CD8-positive, alpha-beta memory T cell (primary cell): ENCODE results near the gene IRF9. TPM values are rescaled to one million over a fixed set of nuclear protein-coding genes. Genes with fewer than 3 reads are reported as not detected.
A peak's percentile ranks its signal among the peaks of the same experiment; 100 is the strongest.
"Not testable (repeated sequence)": the region's sequence is repeated elsewhere in the genome, so short reads cannot be mapped to it uniquely, and the experiment has no call there.

Experiments used
- CTCF ChIA-PET: fragments of 350-600 bp; sonication (Branson Sonifier 250); formaldehyde crosslinking; loops from one replicate; lab custom pipeline; 2021; ENCODE audit warnings: antibody characterized with exemption; lab: Charles Lee
- POLR2A ChIA-PET: fragments of 350-600 bp; sonication (Branson Sonifier 250); formaldehyde crosslinking; loops from one replicate; lab custom pipeline; 2021; ENCODE audit warnings: antibody characterized with exemption; lab: Charles Lee
- DNase-seq, 5 donors: peaks; one replicate each; pipeline versions ENCODE4 v3.0.0 to v3.0.0-alpha.2; 2020 to 2022; ENCODE audit warnings: mixed read lengths in 1 of 5
- H3K27ac ChIP-seq: one replicate; pipeline ENCODE4 v1.7.0; 2013; ENCODE audit warnings: low read depth, mild to moderate bottlenecking, low read length, moderate library complexity
- H3K27me3 ChIP-seq: 2 replicates; pipeline ENCODE4 v1.7.0; 2013; ENCODE audit warnings: low read length, mild to moderate bottlenecking; ENCODE audit not compliant: insufficient read depth, poor library complexity, severe bottlenecking
- H3K36me3 ChIP-seq: 2 replicates; pipeline ENCODE4 v1.7.0; 2013; ENCODE audit warnings: mild to moderate bottlenecking, low read length, moderate library complexity; ENCODE audit not compliant: insufficient read depth
- H3K4me1 ChIP-seq: 2 replicates; pipeline ENCODE4 v1.7.0; 2013; ENCODE audit warnings: mild to moderate bottlenecking, low read length, moderate library complexity; ENCODE audit not compliant: insufficient read depth
- H3K4me3 ChIP-seq: 2 replicates; pipeline ENCODE4 v1.7.0; 2013; ENCODE audit warnings: mild to moderate bottlenecking, low read length
- H3K9me3 ChIP-seq: 2 replicates; pipeline ENCODE4 v1.7.0; 2013; ENCODE audit warnings: mild to moderate bottlenecking, low read length
- H3K27ac Mint-ChIP-seq, 8 donors: one replicate each; pipeline ENCODE4 v1.8.0; 2020 to 2021; ENCODE audit warnings: mixed read lengths in 8 of 8, mild to moderate bottlenecking in 6 of 8, inconsistent platforms in 3 of 8, moderate library complexity in 3 of 8
- H3K27me3 Mint-ChIP-seq, 2 donors: one replicate each; pipeline ENCODE4 v1.8.0; 2020 to 2021; ENCODE audit warnings: mixed read lengths in 2 of 2, mild to moderate bottlenecking in 1 of 2, moderate library complexity in 1 of 2
- H3K36me3 Mint-ChIP-seq, 3 donors: one replicate each; pipeline ENCODE4 v1.8.0; 2020 to 2021; ENCODE audit warnings: mixed read lengths in 3 of 3, inconsistent platforms in 1 of 3, mild to moderate bottlenecking in 1 of 3
- H3K4me1 Mint-ChIP-seq, 3 donors: one replicate each; pipeline ENCODE4 v1.8.0; 2020 to 2021; ENCODE audit warnings: mixed read lengths in 3 of 3, inconsistent platforms in 1 of 3, mild to moderate bottlenecking in 1 of 3
- H3K4me3 Mint-ChIP-seq, 7 donors: one replicate each; pipeline ENCODE4 v1.8.0; 2020 to 2021; ENCODE audit warnings: mixed read lengths in 7 of 7, mild to moderate bottlenecking in 6 of 7, moderate library complexity in 4 of 7, inconsistent platforms in 2 of 7
- H3K9me3 Mint-ChIP-seq, 5 donors: one replicate each; pipeline ENCODE4 v1.8.0; 2020 to 2022; ENCODE audit warnings: mixed read lengths in 5 of 5, mild to moderate bottlenecking in 3 of 5, moderate library complexity in 2 of 5, inconsistent platforms in 1 of 5
- polyA plus RNA-seq: library from polyadenylated mRNA; unstranded; fragments of 300-500 nt; fragmentation: Illumina TruSeq; gene quantifications from one replicate; pipeline ENCODE4 v1.2.3, GENCODE V29; 2021
- total RNA-seq, 2 experiments: library from RNA; stranded (reverse); gene quantifications; one replicate each; pipeline ENCODE4 v1.2.3, GENCODE V29; 2021

Gene IRF9
- total and polyA plus RNA-seq, 3 experiments from 2014 or later: 62.0 to 91.7 (median 68.6) TPM

DNA sequence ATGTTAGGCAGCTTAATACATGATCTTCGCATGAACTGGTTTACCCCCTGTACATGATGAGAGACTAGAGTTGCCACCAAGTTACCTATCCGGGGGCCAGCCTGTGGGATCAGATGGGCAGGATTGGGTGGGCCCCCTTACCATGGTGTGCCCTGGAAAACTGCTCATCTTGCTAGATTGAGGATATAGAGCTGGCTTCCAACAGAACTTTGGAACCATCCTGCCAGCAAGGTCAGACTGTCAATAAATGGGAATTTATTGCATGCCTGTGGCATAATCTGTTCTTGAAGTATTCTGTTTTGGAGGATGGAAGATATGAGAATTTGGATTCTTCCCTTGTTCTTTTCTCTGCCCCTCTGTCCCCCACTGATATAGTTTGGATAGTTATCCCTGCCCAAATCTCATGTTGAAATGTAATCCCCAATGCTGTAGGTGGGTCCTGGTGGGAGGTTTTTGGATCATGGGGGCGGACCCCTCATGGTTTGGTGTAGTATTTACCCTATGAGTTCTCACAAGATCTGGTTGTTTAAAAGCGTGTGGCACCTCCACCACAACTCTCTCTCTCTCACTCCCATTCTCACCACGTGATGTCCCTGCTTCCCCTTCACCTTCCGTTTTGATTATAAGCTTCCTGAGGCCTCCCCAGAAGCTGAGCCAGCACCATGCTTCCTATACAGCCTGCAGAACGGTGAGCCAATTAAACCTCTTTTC lies 37.9 kb downstream of the IRF9 start:
- no peak overlapping the region for H3K27ac ChIP-seq
- H3K9me3 ChIP-seq: no peaks in the 10 kb centered on the region
- Mint-ChIP-seq H3K4me1 (peaks cover 38 to 67% (median 46%) of the 10 kb centered on the region in 3 donors), H3K27ac (peak overlapping the region; percentile 25 to 98 (median 78)), H3K4me3 (peak overlapping the region in 4 of 7 donors; percentile 8 to 60 (median 18)), H3K9me3 (peaks cover 0 to 3% (median 0%) of the 10 kb centered on the region in 5 donors), H3K36me3 (peaks cover 15 to 59% (median 20%) of the 10 kb centered on the region in 3 donors), H3K27me3 (peaks cover 0 to 1% of the 10 kb centered on the region in 2 donors)
- ChIA-PET POLR2A (interaction anchor here (0.7 to 1.2 kb wide), 2 partner anchors 14 to 17 kb away, joined by 6 to 12 read pairs; partner anchors contain the start of genes CHMP4A and MDP1), CTCF (interaction anchor here (0.7 to 1.2 kb wide), 2 partner anchors 10 to 17 kb away, joined by 3 read pairs; partner anchors contain the start of genes IPO4 and MDP1)
- no peaks in the 10 kb centered on the region for H3K36me3 ChIP-seq
- peaks cover 25% of the 10 kb centered on the region for H3K4me1 ChIP-seq
- DNase-seq: no peak
- no peak overlapping the region for H3K4me3 ChIP-seq
- H3K27me3 ChIP-seq: no peaks in the 10 kb centered on the region

DNA sequence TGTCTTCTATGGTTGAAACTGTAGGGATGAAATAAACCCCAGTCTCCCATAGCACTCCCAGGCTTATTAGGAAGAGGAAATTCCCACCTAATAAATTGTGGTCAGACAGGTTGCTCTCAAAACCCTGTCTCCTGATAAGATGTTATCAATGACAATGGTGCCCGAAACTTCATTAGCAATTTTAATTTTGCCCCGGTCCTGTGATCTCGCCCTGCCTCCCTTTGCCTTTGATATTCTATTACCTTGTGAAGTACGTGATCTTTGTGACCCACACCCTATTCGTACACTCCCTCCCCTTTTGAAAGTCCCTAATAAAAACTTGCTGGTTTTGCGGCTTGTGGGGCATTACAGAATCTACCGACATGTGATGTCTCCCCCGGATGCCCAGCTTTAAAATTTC lies 41.5 kb downstream of the IRF9 start:
- H3K36me3 Mint-ChIP-seq: peaks cover 20 to 69% (median 22%) of the 10 kb centered on the region in 3 donors
- POLR2A ChIA-PET, H3K4me3 Mint-ChIP-seq: not testable (repeated sequence)

DNA sequence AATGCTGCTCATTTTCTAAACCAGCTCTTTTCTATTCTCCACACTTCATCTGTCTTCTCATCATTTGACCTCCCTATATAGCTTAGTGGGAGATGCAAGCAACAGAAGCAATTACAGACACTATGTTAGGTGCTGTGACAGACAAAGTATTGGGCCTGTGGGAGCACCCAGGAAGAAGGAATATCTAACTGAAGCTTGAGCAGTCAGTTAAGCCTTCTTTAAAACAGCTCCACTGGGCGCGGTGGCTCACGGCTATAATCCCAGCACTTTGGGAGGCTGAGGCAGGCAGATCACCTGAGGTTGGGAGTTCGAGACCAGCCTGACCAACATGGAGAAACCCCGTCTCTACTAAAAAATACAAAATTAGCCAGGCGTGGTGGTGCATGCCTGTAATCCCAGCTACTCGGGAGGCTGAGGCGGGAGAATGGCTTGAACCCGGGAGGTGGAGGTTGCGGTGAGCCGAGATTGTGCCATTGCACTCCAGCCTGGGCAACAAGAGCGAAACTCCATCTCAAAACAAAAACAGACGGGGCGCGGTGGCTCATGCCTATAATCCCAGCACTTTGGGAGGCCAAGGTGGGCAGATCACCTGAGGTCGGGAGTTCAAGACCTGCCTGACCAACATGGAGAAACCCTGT lies 42.3 kb downstream of the IRF9 start:
- peaks cover 38 to 68% (median 51%) of the 10 kb centered on the region in 3 donors for H3K4me1 Mint-ChIP-seq

More for the DNA sequence above, 41.5 kb downstream of the IRF9 start:
- H3K27ac ChIP-seq, H3K27me3 ChIP-seq, DNase-seq, H3K27me3 Mint-ChIP-seq, H3K4me3 ChIP-seq, H3K9me3 ChIP-seq, H3K9me3 Mint-ChIP-seq, H3K27ac Mint-ChIP-seq: not testable (repeated sequence)
- peaks cover 37 to 64% (median 43%) of the 10 kb centered on the region in 3 donors for H3K4me1 Mint-ChIP-seq
- peaks cover 14% of the 10 kb centered on the region for H3K4me1 ChIP-seq
- CTCF ChIA-PET: interaction anchor here (1.6 kb wide), 1 partner anchor 10 kb away, joined by 3 read pairs; no protein-coding TSS in a partner anchor
- peaks cover 10% of the 10 kb centered on the region for H3K36me3 ChIP-seq

DNA sequence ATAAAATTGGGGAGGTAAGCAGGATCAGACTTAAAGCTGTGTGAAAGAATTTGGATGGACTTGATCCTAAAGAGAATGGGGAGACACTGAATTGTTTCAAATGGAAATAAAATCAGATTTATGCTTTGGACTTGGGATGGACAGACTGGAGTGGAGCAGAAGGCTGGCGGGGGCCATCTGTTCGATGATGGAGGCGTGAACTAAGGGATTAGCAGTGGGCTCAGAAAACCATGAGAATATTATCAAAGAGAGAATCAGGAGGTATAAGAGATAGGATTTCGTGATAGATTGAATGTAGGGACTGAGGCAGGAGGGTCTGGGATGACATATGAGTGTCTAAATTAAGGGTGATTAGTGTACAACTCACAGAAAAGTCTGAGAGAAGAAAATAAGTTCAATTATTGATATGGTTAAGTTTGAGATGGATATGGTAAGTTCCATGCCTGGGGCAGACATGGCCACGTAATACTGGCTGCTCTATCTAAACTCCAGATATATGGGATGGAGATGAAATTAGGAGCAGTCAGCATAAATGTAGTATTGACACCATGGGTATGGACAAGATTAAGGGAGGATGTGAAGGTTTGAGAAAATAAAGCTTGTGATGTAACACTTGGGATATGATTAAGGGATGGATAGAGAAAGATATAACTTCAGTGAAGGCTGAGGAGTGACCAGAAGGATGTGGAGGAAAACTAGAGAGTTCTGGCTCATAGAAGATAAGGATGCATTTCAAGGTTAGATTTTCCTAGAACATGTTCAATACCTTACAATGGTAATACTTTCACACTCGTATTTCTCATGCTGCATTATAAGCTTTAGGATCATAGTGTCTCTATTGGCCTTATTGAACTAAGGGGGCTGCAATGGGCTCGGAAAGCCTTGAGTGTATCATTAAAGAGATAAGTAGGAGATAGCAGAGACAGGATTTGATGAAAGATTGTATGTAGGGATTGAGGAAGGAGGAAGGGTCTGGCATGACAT lies 43.4 kb downstream of the IRF9 start:
- peaks cover 25% of the 10 kb centered on the region for H3K36me3 ChIP-seq
- no peak overlapping the region for H3K27ac ChIP-seq
- peaks cover 0 to 3% of the 10 kb centered on the region in 2 donors for H3K27me3 Mint-ChIP-seq
- H3K27ac Mint-ChIP-seq: peak overlapping the region in 6 of 8 donors; percentile 9 to 96 (median 59)
- peaks cover 8% of the 10 kb centered on the region for H3K4me1 ChIP-seq
- H3K27me3 ChIP-seq: no peaks in the 10 kb centered on the region
- H3K9me3 ChIP-seq: no peaks in the 10 kb centered on the region
- no peak overlapping the region for H3K4me3 Mint-ChIP-seq
- H3K36me3 Mint-ChIP-seq: peaks cover 11 to 73% (median 21%) of the 10 kb centered on the region in 3 donors
- H3K9me3 Mint-ChIP-seq: peaks cover 0 to 2% (median 0%) of the 10 kb centered on the region in 5 donors
- ChIA-PET CTCF (no interaction called here), POLR2A (interaction anchor here (0.6 kb wide), 1 partner anchor 38 kb away, joined by 9 read pairs; no protein-coding TSS in a partner anchor)
- H3K4me1 Mint-ChIP-seq: peaks cover 32 to 62% (median 45%) of the 10 kb centered on the region in 3 donors
- no peak for DNase-seq
- no peak overlapping the region for H3K4me3 ChIP-seq

More for the DNA sequence above, 42.3 kb downstream of the IRF9 start:
- H3K9me3 ChIP-seq, POLR2A ChIA-PET, H3K27me3 Mint-ChIP-seq, H3K4me3 ChIP-seq, H3K27me3 ChIP-seq, H3K27ac ChIP-seq, DNase-seq, H3K4me3 Mint-ChIP-seq, H3K9me3 Mint-ChIP-seq: not testable (repeated sequence)
- Mint-ChIP-seq H3K27ac (peak overlapping the region in 2 of 8 donors; percentile 14 to 82), H3K36me3 (peaks cover 20 to 75% (median 22%) of the 10 kb centered on the region in 3 donors)
- Histone ChIP-seq H3K4me1 (peaks cover 14% of the 10 kb centered on the region), H3K36me3 (peaks cover 18% of the 10 kb centered on the region)
- CTCF ChIA-PET: interaction anchor here (1.6 kb wide), 1 partner anchor 9 kb away, joined by 3 read pairs; no protein-coding TSS in a partner anchor

DNA sequence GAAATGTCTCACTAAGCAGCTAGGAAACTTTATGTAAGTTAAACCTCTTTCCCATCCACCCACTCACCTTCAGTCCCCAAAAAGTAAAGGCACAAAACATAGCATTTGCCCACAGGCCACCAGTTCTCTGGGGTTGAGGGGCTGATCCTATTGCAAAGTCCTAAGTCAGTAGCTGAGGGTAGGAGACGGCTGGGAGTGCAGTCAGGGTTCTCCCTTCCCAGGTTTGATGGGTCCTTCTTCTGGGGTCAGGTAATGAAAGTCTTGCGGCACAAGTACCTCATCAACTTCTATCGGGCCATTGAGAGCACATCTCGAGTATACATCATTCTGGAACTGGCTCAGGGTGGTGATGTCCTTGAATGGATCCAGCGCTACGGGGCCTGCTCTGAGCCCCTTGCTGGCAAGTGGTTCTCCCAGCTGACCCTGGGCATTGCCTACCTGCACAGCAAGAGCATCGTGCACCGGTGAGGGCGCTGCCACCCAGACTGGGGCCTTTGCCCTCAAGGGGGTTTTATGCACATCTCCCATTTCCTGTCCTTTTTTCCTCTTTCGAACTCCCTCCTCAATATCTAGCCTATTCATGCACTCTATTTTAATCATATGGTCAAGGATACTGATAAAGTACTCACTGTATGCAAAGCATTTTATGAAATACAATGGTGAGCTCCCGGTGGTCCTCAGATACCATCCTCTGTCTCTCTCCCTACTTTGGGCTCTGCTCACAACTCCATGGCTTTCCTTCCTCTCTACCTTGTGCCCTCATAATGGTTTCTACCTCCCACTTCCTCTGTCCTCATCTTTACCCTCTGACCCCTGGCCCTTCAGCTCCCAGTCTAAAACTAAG lies 45.4 kb downstream of the IRF9 start:
- DNase-seq: no peak
- H3K4me3 Mint-ChIP-seq: peak overlapping the region in 4 of 7 donors; percentile 3 to 22 (median 18)
- no peak overlapping the region for H3K4me3 ChIP-seq
- ChIA-PET CTCF (interaction anchor here (1.0 to 2.0 kb wide), 4 partner anchors 10 to 159 kb away, joined by 3 to 6 read pairs (median 4); partner anchors contain the start of genes IPO4, IRF9 and MDP1), POLR2A (no interaction called here)
- no peaks in the 10 kb centered on the region for H3K9me3 ChIP-seq
- H3K27me3 Mint-ChIP-seq: peaks cover 0 to 3% of the 10 kb centered on the region in 2 donors
- H3K9me3 Mint-ChIP-seq: peaks cover 0 to 2% (median 0%) of the 10 kb centered on the region in 5 donors
- no peak overlapping the region for H3K27ac ChIP-seq
- H3K27ac Mint-ChIP-seq: peak overlapping the region; percentile 39 to 97 (median 94)
- H3K4me1 Mint-ChIP-seq: peaks cover 40 to 69% (median 54%) of the 10 kb centered on the region in 3 donors
- no peaks in the 10 kb centered on the region for H3K27me3 ChIP-seq
- H3K36me3 Mint-ChIP-seq: peaks cover 15 to 85% (median 25%) of the 10 kb centered on the region in 3 donors
- peaks cover 45% of the 10 kb centered on the region for H3K36me3 ChIP-seq
- peaks cover 11% of the 10 kb centered on the region for H3K4me1 ChIP-seq

DNA sequence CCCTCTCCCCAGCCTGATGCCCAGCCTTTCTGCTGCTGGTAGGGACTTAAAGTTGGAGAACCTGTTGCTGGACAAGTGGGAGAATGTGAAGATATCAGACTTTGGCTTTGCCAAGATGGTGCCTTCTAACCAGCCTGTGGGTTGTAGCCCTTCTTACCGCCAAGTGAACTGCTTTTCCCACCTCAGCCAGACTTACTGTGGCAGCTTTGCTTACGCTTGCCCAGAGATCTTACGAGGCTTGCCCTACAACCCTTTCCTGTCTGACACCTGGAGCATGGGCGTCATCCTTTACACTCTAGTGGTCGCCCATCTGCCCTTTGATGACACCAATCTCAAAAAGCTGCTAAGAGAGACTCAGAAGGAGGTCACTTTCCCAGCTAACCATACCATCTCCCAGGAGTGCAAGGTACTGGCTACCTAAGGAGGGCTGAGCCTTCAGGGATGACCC lies 46.1 kb downstream of the IRF9 start:
- DNase-seq: peak in 4 of 5 donors; percentile 15 to 58 (median 35)
- H3K9me3 Mint-ChIP-seq: peaks cover 0 to 2% (median 0%) of the 10 kb centered on the region in 5 donors
- H3K27ac Mint-ChIP-seq: peak overlapping the region; percentile 48 to 97 (median 94)
- H3K4me1 Mint-ChIP-seq: peaks cover 45 to 72% (median 57%) of the 10 kb centered on the region in 3 donors
- ChIA-PET CTCF (interaction anchor here (1.0 to 2.0 kb wide), 3 partner anchors 9 to 159 kb away, joined by 3 to 6 read pairs (median 5); partner anchors contain the start of genes IRF9 and MDP1), POLR2A (interaction anchor here (0.6 kb wide), 1 partner anchor 36 kb away, joined by 12 read pairs; no protein-coding TSS in a partner anchor)
- H3K27me3 Mint-ChIP-seq: peaks cover 0 to 3% of the 10 kb centered on the region in 2 donors
- peaks cover 16 to 82% (median 25%) of the 10 kb centered on the region in 3 donors for H3K36me3 Mint-ChIP-seq
- Histone ChIP-seq H3K4me3 (no peak overlapping the region), H3K36me3 (peaks cover 47% of the 10 kb centered on the region), H3K27ac (no peak overlapping the region), H3K4me1 (peaks cover 18% of the 10 kb centered on the region), H3K9me3 (no peaks in the 10 kb centered on the region), H3K27me3 (no peaks in the 10 kb centered on the region)
- H3K4me3 Mint-ChIP-seq: peak overlapping the region in 3 of 7 donors; percentile 3 to 22 (median 17)
